Natural killer cell (primary cell): ENCODE data around the gene NPY2R. TPM values are rescaled to one million over a fixed set of nuclear protein-coding genes. Genes with fewer than 3 reads are reported as not detected.

Source experiments
- ATAC-seq, 3 donors: fragments of 150-1000 bp in 2 of 3; fragments of 200-7000 bp in 1 of 3; cut with Tn5 transposase; 1 replicate in 1 of 3; 2 replicates in 2 of 3; pipeline ENCODE4 v1.10.0; 2021; ENCODE audit warnings: mild to moderate bottlenecking in 2 of 3, moderate library complexity in 2 of 3
- DNase-seq, 2 donors: peaks; one replicate each; pipeline versions ENCODE4 v3.0.0 to v3.0.0-alpha.2; 2013 to 2021; ENCODE audit warnings: mixed read lengths in 1 of 2
- H3K27ac ChIP-seq: one replicate; pipeline ENCODE4 v1.5.1; 2013; ENCODE audit warnings: mild to moderate bottlenecking, low read length
- H3K27me3 ChIP-seq: one replicate; pipeline ENCODE4 v1.6.1; 2013; ENCODE audit warnings: low read length; ENCODE audit not compliant: control insufficient read depth, insufficient read depth
- H3K36me3 ChIP-seq: one replicate; pipeline ENCODE4 v1.6.1; 2013; ENCODE audit warnings: low read length; ENCODE audit not compliant: control insufficient read depth, insufficient read depth
- H3K4me1 ChIP-seq: one replicate; pipeline ENCODE4 v1.6.1; 2013; ENCODE audit warnings: low read length; ENCODE audit not compliant: control insufficient read depth, insufficient read depth
- H3K4me3 ChIP-seq: one replicate; pipeline ENCODE4 v1.5.1; 2013; ENCODE audit warnings: low read length
- H3K9me3 ChIP-seq: one replicate; pipeline ENCODE4 v1.6.1; 2013; ENCODE audit warnings: low read length; ENCODE audit not compliant: control insufficient read depth, insufficient read depth
- H3K27ac Mint-ChIP-seq, 2 donors: one replicate each; pipeline ENCODE4 v1.8.0; 2022; ENCODE audit warnings: mild to moderate bottlenecking in 2 of 2, mixed read lengths in 2 of 2, moderate library complexity in 1 of 2
- H3K27me3 Mint-ChIP-seq, 2 donors: one replicate each; pipeline ENCODE4 v1.8.0; 2022; ENCODE audit warnings: low read depth in 2 of 2, mixed read lengths in 2 of 2
- H3K36me3 Mint-ChIP-seq: one replicate; pipeline ENCODE4 v1.8.0; 2022; ENCODE audit warnings: mixed read lengths
- H3K4me1 Mint-ChIP-seq, 2 donors: one replicate each; pipeline ENCODE4 v1.8.0; 2022; ENCODE audit warnings: mixed read lengths in 2 of 2
- H3K4me3 Mint-ChIP-seq: one replicate; pipeline ENCODE4 v1.8.0; 2022; ENCODE audit warnings: mild to moderate bottlenecking, moderate library complexity, mixed read lengths
- H3K9me3 Mint-ChIP-seq, 2 donors: one replicate each; pipeline ENCODE4 v1.8.0; 2022; ENCODE audit warnings: mixed read lengths in 2 of 2
- CTCF ChIP-seq: fragments of 200-600 bp; IDR thresholded peaks from one replicate; pipeline ENCODE4 v1.8.0; 2022; ENCODE audit warnings: antibody characterized with exemption
- WGBS: methylation state at CpG from one replicate; pipeline ENCODE4 v1.1.7; 2013; ENCODE audit warnings: missing lambda C conversion rate; ENCODE audit not compliant: insufficient coverage; 5-methylcytosine and 5-hydroxymethylcytosine counted together
- intact Hi-C: fragments of 100-400 bp; cut with micrococcal nuclease; formaldehyde crosslinking; loops from one replicate; pipeline ENCODE4 v1.14.2; 2022
- total RNA-seq, 4 donors: library from RNA; stranded (reverse); fragments of 120-200 nt in 1 of 4; gene quantifications; one replicate each; pipeline versions ENCODE4 v1.2.3 to v1.2.4, GENCODE V29; 2013 to 2022

The NPY2R gene
- total RNA-seq, 3 donors from 2014 or later (not counting 1 experiment from before 2014, with no cell fraction given) = not detected

- Histone ChIP-seq H3K27ac (no peak overlapping the region), H3K36me3 (no peaks in the 10 kb centered on the region), H3K4me3 (no peak overlapping the region), H3K27me3 (no peaks in the 10 kb centered on the region), H3K9me3 (no peaks in the 10 kb centered on the region), H3K4me1 (no peaks in the 10 kb centered on the region)
- 54% methylated on average over 5 of the region's 8 CpGs for WGBS
- H3K27ac Mint-ChIP-seq = no peak overlapping the region
- H3K9me3 Mint-ChIP-seq = peaks cover 0 to 5% of the 10 kb centered on the region in 2 donors
- no peak overlapping the region for H3K4me3 Mint-ChIP-seq
- no peak for TF ChIP-seq CTCF
- intact Hi-C loops = no loop called here
- no peak for DNase-seq
- no peaks in the 10 kb centered on the region for H3K27me3 Mint-ChIP-seq
- H3K36me3 Mint-ChIP-seq = no peaks in the 10 kb centered on the region
- H3K4me1 Mint-ChIP-seq = no peaks in the 10 kb centered on the region
- ATAC-seq = no peak
Observed at GRCh38 chr4:155249016-155249566, 40.7 kb downstream of the NPY2R start.

GRCh38 chr4:155252327-155252726 lies 43.9 kb downstream of the NPY2R start:
- WGBS = no CpG with 5 or more reads among the region's 1 CpG
- TF ChIP-seq CTCF = no peak
- Histone ChIP-seq H3K27me3 (no peaks in the 10 kb centered on the region), H3K9me3 (no peaks in the 10 kb centered on the region), H3K4me1 (no peaks in the 10 kb centered on the region), H3K27ac (no peak overlapping the region), H3K4me3 (no peak overlapping the region), H3K36me3 (no peaks in the 10 kb centered on the region)
- no peaks in the 10 kb centered on the region for H3K27me3 Mint-ChIP-seq
- no peak for DNase-seq
- H3K36me3 Mint-ChIP-seq = no peaks in the 10 kb centered on the region
- H3K27ac Mint-ChIP-seq = no peak overlapping the region
- no peak for ATAC-seq
- intact Hi-C loops = no loop called here
- no peaks in the 10 kb centered on the region for H3K4me1 Mint-ChIP-seq
- H3K4me3 Mint-ChIP-seq = no peak overlapping the region
- peaks cover 0 to 2% of the 10 kb centered on the region in 2 donors for H3K9me3 Mint-ChIP-seq

- Histone ChIP-seq H3K4me3 (no peak overlapping the region), H3K9me3 (no peaks in the 10 kb centered on the region), H3K27ac (no peak overlapping the region), H3K4me1 (no peaks in the 10 kb centered on the region), H3K36me3 (no peaks in the 10 kb centered on the region), H3K27me3 (no peaks in the 10 kb centered on the region)
- no peak for TF ChIP-seq CTCF
- no peak overlapping the region for H3K27ac Mint-ChIP-seq
- WGBS = no CpG with 5 or more reads among the region's 1 CpG
- ATAC-seq (no peak), DNase-seq (no peak)
- H3K4me3 Mint-ChIP-seq = no peak overlapping the region
- no peaks in the 10 kb centered on the region for H3K4me1 Mint-ChIP-seq
- H3K36me3 Mint-ChIP-seq = no peaks in the 10 kb centered on the region
- H3K9me3 Mint-ChIP-seq = peaks cover 2 to 6% of the 10 kb centered on the region in 2 donors
- intact Hi-C loops = no loop called here
- no peaks in the 10 kb centered on the region for H3K27me3 Mint-ChIP-seq
Observed at GRCh38 chr4:155263480-155263879, 55.0 kb downstream of the NPY2R start.

GRCh38 chr4:155265113-155265512 lies 56.7 kb downstream of the NPY2R start:
- Histone ChIP-seq H3K27ac (no peak overlapping the region), H3K9me3 (no peaks in the 10 kb centered on the region), H3K27me3 (no peaks in the 10 kb centered on the region), H3K36me3 (no peaks in the 10 kb centered on the region), H3K4me1 (no peaks in the 10 kb centered on the region), H3K4me3 (no peak overlapping the region)
- 60% methylated on average over 1 of the region's 2 CpGs for WGBS
- TF ChIP-seq CTCF = no peak
- Mint-ChIP-seq H3K36me3 (no peaks in the 10 kb centered on the region), H3K4me1 (no peaks in the 10 kb centered on the region), H3K9me3 (peaks cover 0 to 2% of the 10 kb centered on the region in 2 donors), H3K4me3 (no peak overlapping the region), H3K27me3 (no peaks in the 10 kb centered on the region), H3K27ac (no peak overlapping the region)
- DNase-seq (no peak), ATAC-seq (no peak)
- intact Hi-C loops = no loop called here
